Measurements from ENCODE around the gene GRID2IP.

DNA sequence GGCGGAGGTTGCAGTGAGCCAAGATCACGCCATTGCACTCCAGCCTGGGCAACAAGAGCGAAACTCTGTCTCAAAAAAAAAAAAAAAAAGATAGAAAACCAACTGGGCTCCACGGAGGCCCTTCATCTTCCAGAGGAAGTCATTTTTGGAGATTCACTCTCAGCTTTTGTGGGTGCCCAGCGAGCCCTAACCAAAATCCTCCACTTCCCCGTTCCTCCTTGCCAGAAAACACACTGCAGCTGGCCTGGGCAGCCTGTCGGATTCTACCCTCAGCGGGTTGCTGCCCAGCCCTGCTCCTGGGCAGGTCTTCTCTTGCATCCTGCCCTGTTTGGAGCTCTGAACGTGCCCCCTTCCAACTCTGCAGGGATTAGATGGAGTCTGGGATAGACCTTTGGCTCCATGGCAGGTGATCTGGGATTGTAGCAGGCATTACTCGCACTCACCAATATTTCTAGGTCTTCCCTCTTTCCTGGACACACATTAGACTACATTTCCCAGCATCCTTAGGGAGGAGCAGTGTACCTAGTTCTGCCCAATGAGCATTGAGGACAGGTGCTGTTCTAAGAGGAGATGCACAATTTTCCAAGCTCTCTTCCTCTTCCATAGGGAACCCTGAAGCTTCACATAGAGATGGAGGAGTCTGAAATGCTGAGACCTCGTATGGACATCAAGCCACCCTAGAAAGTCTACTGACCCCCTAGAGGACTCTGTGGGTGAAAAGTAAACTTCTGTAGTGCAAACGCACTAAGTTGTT lies 4.6 kb downstream of the GRID2IP start:
- TF ChIP-seq GATA3 (IDR thresholded peaks at IDR 0.05; ENCODE audit: low read depth, low read length), result no peak
- TF ChIP-seq GATA2 (IDR thresholded peaks at IDR 0.05; ENCODE audit: low read depth, low read length), result no peak

Data from SH-SY5Y (cell line).